Esophagus muscularis mucosa (tissue), 4 donors: ENCODE results near the gene TMEM132C. TPM values are rescaled to one million over a fixed set of nuclear protein-coding genes. Genes with fewer than 3 reads are reported as not detected.

ENCODE experiments used
- DNase-seq: peaks from one replicate; pipeline ENCODE4 v3.0.0-alpha.2; 2017; ENCODE audit errors: extremely low spot score
- H3K27ac ChIP-seq, 4 donors: fragments of 200-600 bp; sonication (generic); replicated peaks in 1 of 4; 1 replicate in 3 of 4; 2 replicates in 1 of 4; pipeline ENCODE4 v1.5.1; 2016 to 2019; ENCODE audit warnings: mild to moderate bottlenecking in 1 of 4
- H3K27me3 ChIP-seq, 4 donors: fragments of 200-600 bp; sonication (generic); one replicate each; pipeline versions ENCODE4 v1.5.1 to v1.6.0; 2016 to 2019
- H3K36me3 ChIP-seq, 4 donors: fragments of 200-600 bp; sonication (generic); one replicate each; pipeline ENCODE4 v1.5.1; 2016 to 2019
- H3K4me1 ChIP-seq, 4 donors: fragments of 200-600 bp; sonication (generic); one replicate each; pipeline ENCODE4 v1.5.1; 2016 to 2019
- H3K4me3 ChIP-seq, 4 donors: fragments of 200-600 bp; sonication (generic); 1 replicate in 2 of 4; 2 replicates in 2 of 4; pipeline ENCODE4 v1.5.1; 2016 to 2019; ENCODE audit warnings: mild to moderate bottlenecking in 4 of 4, moderate library complexity in 1 of 4
- H3K9me3 ChIP-seq, 4 donors: fragments of 200-600 bp; sonication (generic); 1 replicate in 3 of 4; 2 replicates in 1 of 4; pipeline ENCODE4 v1.5.1; 2016 to 2019
- CTCF ChIP-seq, 3 experiments: fragments of 200-600 bp in 2 of 3; fragments of 450-650 bp in 1 of 3; sonication (generic) in 2 of 3; IDR thresholded peaks; one replicate each; pipeline ENCODE4 v1.5.1; 2017 to 2019; ENCODE audit warnings: antibody characterized with exemption in 3 of 3, mild to moderate bottlenecking in 2 of 3, moderate library complexity in 1 of 3
- EP300 ChIP-seq: sonication (generic); formaldehyde crosslinking; IDR thresholded peaks from one replicate; pipeline ENCODE4 v1.6.1; 2017; ENCODE audit warnings: antibody characterized with exemption
- POLR2A ChIP-seq: fragments of 450-650 bp; IDR thresholded peaks from one replicate; pipeline ENCODE4 v1.6.1; 2017; ENCODE audit warnings: antibody characterized with exemption, moderate library complexity, mild to moderate bottlenecking, low read depth
- POLR2AphosphoS5 ChIP-seq, 2 donors: sonication (generic); formaldehyde crosslinking; IDR thresholded peaks; one replicate each; pipeline ENCODE4 v1.6.1; 2017; ENCODE audit warnings: antibody characterized with exemption in 2 of 2
- WGBS: methylation state at CpG from one replicate; pipeline ENCODE4 v1.1.5; 2018; 5-methylcytosine and 5-hydroxymethylcytosine counted together
- intact Hi-C: fragments of 100-400 bp; cut with DNase I; formaldehyde crosslinking; loops from one replicate; pipeline ENCODE4 v1.15.1; 2023
- total RNA-seq, 4 donors: library from RNA; depleted of rRNA; stranded (reverse); fragments of >200 nt; gene quantifications; one replicate each; pipeline versions ENCODE4 v1.1.0 to v1.2.1, GENCODE V29; 2016

TMEM132C gene
- total RNA-seq, 4 donors from 2014 or later: 2.9 to 3.8 (median 3.5) TPM

- no peaks in the 10 kb centered on the region for H3K36me3 ChIP-seq
- peaks cover 0 to 17% (median 4%) of the 10 kb centered on the region in 4 donors for H3K27me3 ChIP-seq
- peak overlapping the region in 1 of 4 donors; percentile 19 for H3K27ac ChIP-seq
- 63% methylated on average over 3 of the region's 3 CpGs for WGBS
- H3K4me1 ChIP-seq: peaks cover 0 to 16% (median 6%) of the 10 kb centered on the region in 4 donors
- no peak for DNase-seq
- H3K9me3 ChIP-seq: peaks cover 0 to 11% (median 4%) of the 10 kb centered on the region in 4 donors
- TF ChIP-seq POLR2A: no peak
- TF ChIP-seq EP300: no peak
- TF ChIP-seq CTCF (IDR thresholded peaks at IDR 0.05): no peak
- no peak for TF ChIP-seq POLR2AphosphoS5 (IDR thresholded peaks at IDR 0.05)
- no peak overlapping the region for H3K4me3 ChIP-seq
- intact Hi-C loops: no loop called here
These were observed 69.5 kb downstream of the TMEM132C start for GRCh38 chr12:128336204-128337070.

GRCh38 chr12:128337071-128337345 lies 70.0 kb downstream of the TMEM132C start:
- 30% methylated on average over 4 of the region's 4 CpGs for WGBS
- Histone ChIP-seq H3K9me3 (peaks cover 0 to 11% (median 5%) of the 10 kb centered on the region in 4 donors), H3K36me3 (no peaks in the 10 kb centered on the region), H3K4me1 (peaks cover 0 to 16% (median 6%) of the 10 kb centered on the region in 4 donors), H3K27ac (peak overlapping the region in 2 of 4 donors; percentile 5 to 19), H3K27me3 (peaks cover 0 to 23% (median 4%) of the 10 kb centered on the region in 4 donors), H3K4me3 (no peak overlapping the region)
- no peak for TF ChIP-seq POLR2AphosphoS5 (IDR thresholded peaks at IDR 0.05)
- no peak for TF ChIP-seq POLR2A
- TF ChIP-seq EP300: no peak
- no peak for TF ChIP-seq CTCF (IDR thresholded peaks at IDR 0.05)
- intact Hi-C loops: no loop called here
- DNase-seq: no peak

DNA sequence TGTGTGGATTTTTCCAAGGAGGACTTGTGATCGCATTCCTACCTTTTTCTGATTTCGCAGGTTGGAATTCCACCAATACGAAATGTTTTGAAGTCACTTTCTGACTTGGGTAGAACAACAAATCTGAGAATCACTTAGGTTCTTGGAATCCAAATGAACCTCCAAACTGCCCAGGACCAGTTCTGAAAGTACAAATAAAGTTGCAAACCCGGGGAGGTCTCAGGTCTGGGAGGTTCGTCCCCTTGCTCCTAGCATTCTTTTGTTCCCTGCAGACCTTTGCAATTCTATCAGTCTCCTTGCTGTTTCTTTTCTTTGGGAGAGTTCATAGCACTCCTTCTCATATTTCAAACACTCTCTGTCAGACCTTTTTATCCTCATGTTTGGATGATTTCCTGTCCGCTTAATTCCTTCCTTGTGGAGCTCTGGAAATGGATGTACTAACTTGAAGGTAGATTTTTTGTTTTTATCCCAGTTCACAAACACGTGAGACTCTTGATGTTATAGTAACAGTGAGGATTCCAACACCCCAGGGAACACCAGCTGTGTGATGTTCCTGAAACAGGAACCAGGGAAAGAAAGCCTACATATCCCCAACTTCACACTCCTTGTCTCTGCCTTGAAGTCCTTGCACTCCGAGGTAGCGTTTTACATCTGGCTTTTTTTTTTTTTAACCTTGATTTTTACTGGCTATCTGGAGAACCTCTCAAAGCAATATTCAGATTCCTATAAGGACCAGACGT lies 70.6 kb downstream of the TMEM132C start:
- intact Hi-C loops: no loop called here
- TF ChIP-seq EP300 (no peak), POLR2AphosphoS5 (IDR thresholded peaks at IDR 0.05) (no peak), CTCF (IDR thresholded peaks at IDR 0.05) (no peak), POLR2A (no peak)

DNA sequence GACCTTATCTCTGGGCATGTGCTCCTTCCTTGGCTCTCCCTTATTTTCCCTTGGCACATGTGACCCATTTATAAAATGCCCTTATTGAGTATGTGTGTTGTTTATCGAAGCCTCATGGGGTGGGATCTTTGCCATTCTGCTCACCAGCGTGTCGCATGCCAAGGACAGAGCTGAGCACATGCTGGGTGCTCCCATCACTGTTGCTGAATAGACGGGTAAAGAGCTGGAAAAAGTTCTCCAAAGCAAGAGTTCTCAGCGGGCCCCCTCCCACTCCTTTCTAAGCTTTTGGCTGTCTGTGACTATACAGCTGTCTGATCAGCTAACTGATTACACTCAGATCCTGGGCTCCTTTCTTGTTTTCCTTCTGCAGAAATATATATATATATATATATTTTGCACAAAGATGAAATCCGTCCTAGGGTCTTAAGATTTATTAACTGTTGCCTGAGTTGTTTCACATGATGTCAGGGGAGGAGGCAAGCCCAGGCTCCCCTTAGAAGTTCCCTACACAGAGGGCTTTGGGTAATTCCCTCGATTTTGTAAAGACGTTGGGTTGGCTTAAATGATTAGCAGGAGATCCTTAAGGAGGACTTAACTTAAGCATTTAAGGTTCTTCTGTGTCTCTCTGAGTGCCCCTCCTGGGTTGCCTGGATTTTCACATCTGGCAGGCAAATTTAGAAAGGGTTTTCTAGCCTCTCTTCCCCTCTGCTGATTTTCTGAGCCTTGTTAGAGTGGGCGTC lies 71.6 kb downstream of the TMEM132C start:
- peaks cover 0 to 11% (median 5%) of the 10 kb centered on the region in 4 donors for H3K9me3 ChIP-seq
- peak overlapping the region in 1 of 4 donors; percentile 46 for H3K27ac ChIP-seq
- H3K4me3 ChIP-seq: no peak overlapping the region
- no peak for DNase-seq
- peaks cover 0 to 33% (median 4%) of the 10 kb centered on the region in 4 donors for H3K27me3 ChIP-seq
- no peaks in the 10 kb centered on the region for H3K36me3 ChIP-seq
- TF ChIP-seq POLR2A (no peak), POLR2AphosphoS5 (IDR thresholded peaks at IDR 0.05) (no peak), EP300 (no peak), CTCF (IDR thresholded peaks at IDR 0.05) (no peak)
- H3K4me1 ChIP-seq: peaks cover 0 to 16% (median 6%) of the 10 kb centered on the region in 4 donors
- intact Hi-C loops: no loop called here
- 15% methylated on average over 9 of the region's 9 CpGs for WGBS

More for the DNA sequence above, 70.6 kb downstream of the TMEM132C start:
- no peak for DNase-seq
- Histone ChIP-seq H3K4me3 (no peak overlapping the region), H3K27ac (peak overlapping the region in 2 of 4 donors; percentile 10 to 19), H3K27me3 (peaks cover 0 to 29% (median 4%) of the 10 kb centered on the region in 4 donors), H3K9me3 (peaks cover 0 to 11% (median 5%) of the 10 kb centered on the region in 4 donors), H3K4me1 (peaks cover 0 to 16% (median 6%) of the 10 kb centered on the region in 4 donors), H3K36me3 (no peaks in the 10 kb centered on the region)
- WGBS: 15% methylated on average over 10 of the region's 10 CpGs
